ENCODE measurements around the gene SAMD14. TPM values are rescaled to one million over a fixed set of nuclear protein-coding genes. Genes with fewer than 3 reads are reported as not detected.

SAMD14 gene
- total and polyA plus RNA-seq, 10 of the 15 experiments (the other 5 are each of a cell fraction or from before 2014, with no cell fraction given) = 0.06 to 1.7 (median 0.25) TPM; not detected in 3

GRCh38 chr17:50118076-50118827 lies 11.7 kb downstream of the SAMD14 start (continued):
- TF ChIP-seq PRDM15 (CRISPR knock-in tag; IDR thresholded peaks at IDR 0.05) = no peak
- TF ChIP-seq KLF5 (IDR thresholded peaks at IDR 0.05; ENCODE audit: partially characterized antibody) = no peak
- no peak for TF ChIP-seq NFIC (IDR thresholded peaks at IDR 0.05; ENCODE audit: low read depth, low read length)
- TF ChIP-seq, protein P1, sequence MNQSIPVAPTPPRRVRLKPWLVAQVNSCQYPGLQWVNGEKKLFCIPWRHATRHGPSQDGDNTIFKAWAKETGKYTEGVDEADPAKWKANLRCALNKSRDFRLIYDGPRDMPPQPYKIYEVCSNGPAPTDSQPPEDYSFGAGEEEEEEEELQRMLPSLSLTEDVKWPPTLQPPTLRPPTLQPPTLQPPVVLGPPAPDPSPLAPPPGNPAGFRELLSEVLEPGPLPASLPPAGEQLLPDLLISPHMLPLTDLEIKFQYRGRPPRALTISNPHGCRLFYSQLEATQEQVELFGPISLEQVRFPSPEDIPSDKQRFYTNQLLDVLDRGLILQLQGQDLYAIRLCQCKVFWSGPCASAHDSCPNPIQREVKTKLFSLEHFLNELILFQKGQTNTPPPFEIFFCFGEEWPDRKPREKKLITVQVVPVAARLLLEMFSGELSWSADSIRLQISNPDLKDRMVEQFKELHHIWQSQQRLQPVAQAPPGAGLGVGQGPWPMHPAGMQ (IDR thresholded peaks at IDR 0.05; ENCODE audit: borderline replicate concordance) = no peak

Data from GM12878 (cell line).